GM18519 (cell line): ENCODE results near the gene SPAM1.
"Not testable (repeated sequence)": the region's sequence is repeated elsewhere in the genome, so short reads cannot be mapped to it uniquely, and the experiment has no call there.

ENCODE experiments used
- ATAC-seq: cut with Tn5 transposase; IDR thresholded peaks from one replicate; pipeline ENCODE4 v1.9.1; 2021; ENCODE audit warnings: mild to moderate bottlenecking, moderate library complexity; ENCODE audit not compliant: unreplicated experiment, low FRiP score

The SPAM1 gene, protein sequence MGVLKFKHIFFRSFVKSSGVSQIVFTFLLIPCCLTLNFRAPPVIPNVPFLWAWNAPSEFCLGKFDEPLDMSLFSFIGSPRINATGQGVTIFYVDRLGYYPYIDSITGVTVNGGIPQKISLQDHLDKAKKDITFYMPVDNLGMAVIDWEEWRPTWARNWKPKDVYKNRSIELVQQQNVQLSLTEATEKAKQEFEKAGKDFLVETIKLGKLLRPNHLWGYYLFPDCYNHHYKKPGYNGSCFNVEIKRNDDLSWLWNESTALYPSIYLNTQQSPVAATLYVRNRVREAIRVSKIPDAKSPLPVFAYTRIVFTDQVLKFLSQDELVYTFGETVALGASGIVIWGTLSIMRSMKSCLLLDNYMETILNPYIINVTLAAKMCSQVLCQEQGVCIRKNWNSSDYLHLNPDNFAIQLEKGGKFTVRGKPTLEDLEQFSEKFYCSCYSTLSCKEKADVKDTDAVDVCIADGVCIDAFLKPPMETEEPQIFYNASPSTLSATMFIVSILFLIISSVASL

DNA sequence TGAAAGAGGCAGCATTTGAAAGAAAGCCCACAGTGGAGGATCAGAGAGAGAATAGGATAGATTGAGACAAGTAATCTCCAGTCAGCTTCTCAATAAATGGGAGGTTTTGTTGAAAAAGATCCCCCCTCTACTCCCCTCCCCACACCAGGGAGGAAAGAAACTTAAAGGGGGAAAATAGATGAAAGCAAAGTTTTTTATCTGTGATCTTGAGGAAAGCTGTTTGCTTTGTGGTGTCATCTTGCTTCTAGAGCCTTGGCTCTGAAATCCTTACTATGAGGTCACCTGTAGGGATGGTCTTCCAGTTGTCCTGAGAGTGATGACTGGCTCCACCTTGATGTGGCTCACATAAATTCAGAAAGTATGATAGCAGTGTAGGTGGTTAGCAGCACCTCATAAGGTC, at the start of gene SPAM1:
Gene SPAM1 (plus strand): TSS at position 301 of the 400 bp plus-strand sequence. CDS start 28,330 bp downstream, outside the sequence.
- no peak for ATAC-seq

DNA sequence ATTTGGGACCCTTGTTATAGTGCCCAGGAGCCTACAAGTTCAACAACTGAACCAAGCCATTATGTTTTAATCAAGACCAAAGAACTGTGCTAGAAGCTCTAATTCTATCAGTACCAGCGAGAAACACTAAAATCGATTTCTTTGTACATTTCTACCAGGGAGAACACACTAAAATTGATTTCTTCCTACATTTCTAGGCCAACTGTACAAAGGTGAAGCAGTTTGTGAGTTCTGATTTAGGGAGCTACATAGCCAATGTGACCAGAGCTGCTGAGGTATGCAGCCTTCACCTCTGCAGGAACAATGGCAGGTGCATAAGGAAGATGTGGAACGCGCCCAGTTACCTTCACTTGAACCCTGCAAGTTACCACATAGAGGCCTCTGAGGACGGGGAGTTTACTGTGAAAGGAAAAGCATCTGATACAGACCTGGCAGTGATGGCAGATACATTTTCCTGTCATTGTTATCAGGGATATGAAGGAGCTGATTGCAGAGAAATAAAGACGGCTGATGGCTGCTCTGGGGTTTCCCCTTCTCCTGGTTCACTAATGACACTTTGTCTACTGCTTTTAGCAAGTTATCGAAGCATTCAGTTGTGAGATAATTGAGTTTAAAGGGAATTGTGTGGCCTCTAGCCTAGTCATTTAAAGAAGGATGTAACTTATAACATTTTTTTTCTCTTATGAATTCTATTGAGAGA, 48.3 kb upstream of the SPAM1 start:
- no peak for ATAC-seq

DNA sequence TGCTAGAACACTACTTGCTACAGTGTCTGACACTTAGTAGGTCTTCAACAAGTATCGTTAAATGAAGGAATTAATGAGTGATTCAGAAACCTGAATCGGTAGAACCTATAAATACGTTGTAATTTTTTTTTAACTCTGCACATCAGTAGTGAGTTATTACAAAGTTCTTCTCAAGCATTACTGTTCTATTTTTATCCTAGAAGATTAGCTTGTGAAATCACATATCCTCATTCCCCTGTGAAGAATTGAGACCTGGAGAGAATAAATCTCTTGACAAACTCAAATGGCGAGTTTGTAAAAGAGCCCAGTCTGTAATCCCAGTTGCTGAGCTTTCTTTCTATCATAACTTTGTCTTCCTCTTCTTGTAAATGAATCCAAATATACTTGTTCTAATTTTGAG, 45.4 kb upstream of the SPAM1 start:
- ATAC-seq, result no peak

DNA sequence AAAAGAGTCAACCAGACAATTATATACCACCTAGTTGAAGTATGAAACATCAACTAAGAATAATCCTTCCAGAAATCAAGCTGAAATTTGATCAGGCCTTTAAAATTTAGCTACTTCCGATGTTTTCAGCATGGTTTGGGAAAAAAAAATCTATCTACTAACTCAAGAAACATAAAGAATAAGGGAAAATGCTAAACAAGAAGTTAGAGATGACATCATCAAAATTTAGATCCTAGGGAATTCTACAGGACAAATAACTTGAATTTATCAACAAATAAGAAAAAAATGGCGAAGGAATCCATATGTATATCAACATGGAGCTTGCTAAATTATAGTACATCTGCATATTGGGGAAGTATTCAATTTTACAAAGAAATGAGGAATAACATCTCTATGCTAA, 43.7 kb upstream of the SPAM1 start:
- no peak for ATAC-seq

DNA sequence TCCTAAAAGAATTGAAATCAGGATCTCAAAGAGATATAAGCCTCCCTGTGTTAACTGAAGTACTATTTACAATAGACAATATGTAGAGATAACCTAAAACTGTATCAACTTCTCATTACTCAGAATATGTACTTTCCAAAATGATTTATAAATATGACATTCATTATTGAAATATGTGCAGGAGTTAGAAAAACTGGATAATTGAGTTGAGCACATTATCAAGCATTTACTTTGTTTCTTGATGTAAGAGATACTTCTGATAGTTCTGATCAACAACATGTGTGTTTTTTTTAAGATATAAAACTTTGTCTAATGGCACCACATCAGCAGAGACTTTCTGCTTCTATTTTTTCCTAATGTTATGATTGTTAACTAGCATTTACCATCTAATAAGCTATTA, 41.9 kb upstream of the SPAM1 start:
- ATAC-seq, result no peak

GRCh38 chr7:123888192-123888591, 36.8 kb upstream of the SPAM1 start:
- no peak for ATAC-seq

DNA sequence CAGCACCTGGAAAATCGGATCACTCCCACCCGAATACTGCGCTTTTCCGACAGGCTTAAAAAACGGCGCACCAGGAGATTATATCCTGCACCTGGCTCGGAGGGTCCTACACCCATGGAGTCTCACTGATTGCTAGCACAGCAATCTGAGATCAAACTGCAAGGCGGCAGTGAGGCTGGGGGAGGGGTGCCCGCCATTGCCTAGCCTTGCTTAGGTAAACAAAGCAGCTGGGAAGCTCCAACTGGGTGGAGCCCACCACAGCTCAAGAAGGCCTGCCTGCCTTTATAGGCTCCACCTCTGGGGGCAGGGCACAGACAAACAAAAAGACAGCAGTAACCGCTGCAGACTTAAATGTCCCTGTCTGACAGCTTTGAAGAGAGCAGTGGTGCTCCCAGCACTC, 30.3 kb upstream of the SPAM1 start:
- not testable (repeated sequence) for ATAC-seq

DNA sequence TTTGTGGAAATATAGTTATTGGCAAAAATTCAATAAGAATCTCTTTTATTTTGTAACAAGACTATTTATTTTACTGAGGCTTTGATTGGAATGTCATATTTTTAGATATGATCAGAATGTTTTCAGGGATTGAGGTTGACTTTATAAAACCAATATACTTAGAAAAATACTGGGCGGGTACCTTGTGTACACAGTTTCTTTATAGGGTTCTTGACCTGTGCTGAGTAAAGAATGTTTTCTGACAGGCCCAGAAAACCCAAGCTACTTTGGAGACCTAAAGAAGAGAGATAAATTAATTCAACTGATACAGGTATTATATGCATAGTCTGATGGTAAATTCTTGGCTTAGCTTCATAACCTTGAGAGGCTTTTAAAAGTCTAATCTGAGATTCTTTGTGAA, 23.9 kb upstream of the SPAM1 start:
- ATAC-seq, result no peak

- ATAC-seq, result no peak
Observed at GRCh38 chr7:123905714-123906113, 19.3 kb upstream of the SPAM1 start.

GRCh38 chr7:123916240-123916724, 8.8 kb upstream of the SPAM1 start:
- no peak for ATAC-seq

DNA sequence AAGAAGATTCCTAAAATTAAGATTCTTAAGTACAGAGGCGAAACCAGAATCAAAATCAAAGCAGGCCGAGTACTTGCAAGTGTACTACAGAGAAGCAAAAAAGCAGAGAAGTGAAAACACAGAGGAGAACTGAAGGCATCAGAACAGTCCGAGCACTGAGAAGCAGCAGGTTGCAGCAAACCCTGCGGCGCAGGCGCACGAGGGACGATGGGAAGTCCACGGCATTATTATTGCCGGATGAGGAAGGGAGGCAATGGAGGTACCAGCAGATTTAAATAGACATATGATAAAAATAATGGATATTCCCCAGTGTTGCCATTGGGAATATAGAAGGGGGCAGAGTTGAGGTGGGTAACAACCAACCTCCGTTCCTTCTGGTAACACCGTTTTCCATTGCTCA, 7.2 kb upstream of the SPAM1 start:
- no peak for ATAC-seq

- no peak for ATAC-seq
Observed at GRCh38 chr7:123918309-123918708, 6.7 kb upstream of the SPAM1 start.

- no peak for ATAC-seq
Observed at GRCh38 chr7:123923599-123923998, 1.4 kb upstream of the SPAM1 start.

DNA sequence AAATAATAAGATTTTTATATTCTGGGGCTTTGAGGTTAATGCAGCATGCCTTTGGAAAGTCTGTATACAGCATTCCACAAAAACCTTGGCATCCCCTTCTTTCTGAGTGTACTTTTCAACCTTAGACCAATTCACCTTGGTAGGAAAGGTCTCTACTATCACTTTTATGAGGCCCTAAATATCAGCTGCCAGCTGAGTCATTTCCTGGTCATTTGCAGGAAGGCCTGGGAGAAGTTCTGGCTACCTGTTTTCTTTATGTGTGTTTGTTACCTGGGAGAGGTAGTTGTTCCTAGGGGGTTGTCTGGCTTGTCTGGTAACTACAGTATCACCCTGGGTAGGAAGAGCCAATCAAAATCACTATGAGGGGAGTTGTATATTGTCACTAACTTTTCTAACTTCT, 4.1 kb downstream of the SPAM1 start:
- ATAC-seq, result no peak

DNA sequence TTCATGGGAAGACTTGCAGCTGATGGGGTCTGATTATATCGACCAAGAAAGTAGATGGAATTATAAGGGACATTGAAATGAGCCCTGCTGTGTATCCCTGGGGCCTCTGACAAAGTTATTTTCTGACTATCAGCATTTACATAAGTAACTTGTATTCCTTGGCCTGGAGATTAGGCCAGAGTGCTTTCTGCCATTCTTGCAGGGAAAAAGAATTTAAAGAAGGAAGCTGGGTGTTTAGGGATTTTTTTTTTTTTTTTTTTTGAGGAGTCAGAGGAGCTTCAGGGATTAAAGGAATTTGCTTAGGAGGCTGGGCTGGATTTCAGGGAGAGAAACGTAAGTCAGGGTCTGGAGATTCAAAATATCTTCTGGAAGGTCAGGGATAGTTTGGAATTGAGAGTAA, 4.6 kb downstream of the SPAM1 start:
- ATAC-seq, result no peak

GRCh38 chr7:123935436-123936381, 10.7 kb downstream of the SPAM1 start:
- no peak for ATAC-seq

- ATAC-seq, result no peak
Observed at GRCh38 chr7:123936388-123936787, 11.3 kb downstream of the SPAM1 start.

- no peak for ATAC-seq
Observed at GRCh38 chr7:123939784-123940183, 14.7 kb downstream of the SPAM1 start.

- ATAC-seq, result no peak
Observed at GRCh38 chr7:123941391-123942180, 16.5 kb downstream of the SPAM1 start.

DNA sequence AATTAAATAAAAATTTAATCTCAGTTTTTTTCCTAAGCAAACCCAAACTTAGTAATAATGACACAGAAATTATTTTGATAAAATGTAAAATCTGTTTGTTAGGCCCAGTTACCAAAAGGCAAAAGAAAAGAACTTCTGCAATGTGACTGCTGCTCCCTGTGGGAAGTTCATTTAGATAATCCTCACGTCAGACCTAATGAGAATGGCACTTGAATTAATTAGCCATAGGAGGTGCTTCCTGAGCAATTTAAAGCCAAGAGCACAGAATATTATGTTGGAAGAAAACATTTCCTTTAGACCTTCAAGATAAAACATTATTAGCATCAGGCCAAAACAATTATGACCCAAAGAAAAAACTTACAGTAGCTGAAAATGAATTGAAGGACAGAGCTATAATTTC, 19.4 kb downstream of the SPAM1 start:
- no peak for ATAC-seq
